A673 (cell line): ENCODE measurements around the gene GALNT2. TPM values are rescaled to one million over a fixed set of nuclear protein-coding genes. Genes with fewer than 3 reads are reported as not detected.

ENCODE experiments used
- BruUV-seq: library from RNA; stranded (reverse); fragments of 400-500 nt; replicated peaks from 2 replicates; lab custom pipeline; 2021; lab: Mats Ljungman, UMichigan
- CTCF ChIA-PET: fragments of 300-600 bp; sonication (Branson Sonifier 250); formaldehyde crosslinking; loops from one replicate; lab custom pipeline; 2022; ENCODE audit warnings: antibody characterized with exemption; lab: Charles Lee
- POLR2A ChIA-PET: fragments of 300-600 bp; sonication (Branson Sonifier 250); formaldehyde crosslinking; loops from one replicate; lab custom pipeline; 2022; ENCODE audit warnings: antibody characterized with exemption; ENCODE audit not compliant: low non-redundant PET; lab: Charles Lee
- DNase-seq: peaks from one replicate; pipeline ENCODE4 v3.0.0-alpha.2; 2015; ENCODE audit warnings: low spot score
- H3K27ac ChIP-seq: fragments of 200-600 bp; sonication (generic); 2 replicates; pipeline ENCODE4 v1.5.1; 2016; ENCODE audit warnings: mixed run types, low read depth, mild to moderate bottlenecking, mixed read lengths, antibody characterized with exemption, low read length; ENCODE audit not compliant: poor library complexity, severe bottlenecking
- H3K27me3 ChIP-seq: fragments of 200-600 bp; sonication (generic); replicated peaks from 2 replicates; pipeline ENCODE4 v1.6.1; 2017; ENCODE audit warnings: mixed run types, low read depth, mild to moderate bottlenecking, mixed read lengths, antibody characterized with exemption, low read length; ENCODE audit not compliant: insufficient read depth, poor library complexity
- H3K36me3 ChIP-seq: fragments of 200-600 bp; sonication (generic); 2 replicates; pipeline ENCODE4 v1.6.1; 2016; ENCODE audit warnings: mixed run types, mild to moderate bottlenecking, mixed read lengths, antibody characterized with exemption, low read length; ENCODE audit not compliant: insufficient read depth, poor library complexity, severe bottlenecking
- H3K4me1 ChIP-seq: fragments of 200-600 bp; sonication (generic); 2 replicates; pipeline ENCODE4 v1.6.1; 2017; ENCODE audit warnings: mixed run types, mild to moderate bottlenecking, mixed read lengths, antibody characterized with exemption, low read length; ENCODE audit not compliant: insufficient read depth, poor library complexity, severe bottlenecking
- H3K4me3 ChIP-seq: fragments of 200-600 bp; sonication (generic); 2 replicates; pipeline ENCODE4 v1.5.1; 2016; ENCODE audit warnings: low read depth, mixed run types, mild to moderate bottlenecking, mixed read lengths, low read length; ENCODE audit not compliant: poor library complexity, severe bottlenecking
- H3K9me3 ChIP-seq: fragments of 200-600 bp; sonication (generic); 2 replicates; pipeline ENCODE4 v1.6.1; 2016; ENCODE audit warnings: mixed run types, low read depth, mild to moderate bottlenecking, mixed read lengths, antibody characterized with exemption, low read length; ENCODE audit not compliant: poor library complexity, severe bottlenecking
- CTCF ChIP-seq: fragments of 300-800, 200-600 bp; sonication (generic); conservative IDR thresholded peaks from 2 replicates; pipeline ENCODE4 v1.5.1; 2017; ENCODE audit warnings: low read depth, mild to moderate bottlenecking, antibody characterized with exemption, low read length, moderate library complexity, mixed read lengths
- EZH2 ChIP-seq: fragments of 200-600 bp; sonication (generic); IDR thresholded peaks from 2 replicates; pipeline ENCODE4 v1.6.1; 2017; ENCODE audit warnings: borderline replicate concordance, low read depth, mild to moderate bottlenecking, mixed read lengths, antibody characterized with exemption, low read length; ENCODE audit not compliant: poor library complexity, severe bottlenecking
- intact Hi-C: fragments of 100-400 bp; cut with micrococcal nuclease; formaldehyde crosslinking; loops from one replicate; pipeline ENCODE4 v1.10.0; 2022; ENCODE audit not compliant: unreplicated experiment
- total RNA-seq: library from RNA; stranded (reverse); gene quantifications from 2 replicates; pipeline ENCODE4 v1.2.3, GENCODE V29; 2021

GALNT2 gene
- total RNA-seq, 1 experiment from 2014 or later = 94.6 TPM

GRCh38 chr1:230110971-230111370, 43.9 kb downstream of the GALNT2 start:
- DNase-seq = no peak
- no peak overlapping the region for H3K4me3 ChIP-seq
- H3K27me3 ChIP-seq = no peaks in the 10 kb centered on the region
- CTCF ChIA-PET = no interaction called here
- no peaks in the 10 kb centered on the region for H3K36me3 ChIP-seq
- intact Hi-C loops = no loop called here
- TF ChIP-seq EZH2 (no peak), CTCF (no peak)
- H3K9me3 ChIP-seq = no peaks in the 10 kb centered on the region
- no TSS peak for BruUV-seq
- POLR2A ChIA-PET = interaction anchor here (0.6 kb wide), 1 partner anchor 179 kb away, joined by 4 read pairs; no protein-coding TSS in a partner anchor
- no peak overlapping the region for H3K27ac ChIP-seq
- H3K4me1 ChIP-seq = peaks cover 30% of the 10 kb centered on the region

GRCh38 chr1:230112131-230112701, 45.2 kb downstream of the GALNT2 start:
- Histone ChIP-seq H3K27ac (no peak overlapping the region), H3K4me3 (no peak overlapping the region), H3K27me3 (no peaks in the 10 kb centered on the region), H3K36me3 (no peaks in the 10 kb centered on the region), H3K9me3 (no peaks in the 10 kb centered on the region), H3K4me1 (peaks cover 22% of the 10 kb centered on the region)
- DNase-seq = no peak
- BruUV-seq = no TSS peak
- intact Hi-C loops = no loop called here
- CTCF ChIA-PET = interaction anchor here (0.6 kb wide), 1 partner anchor 213 kb away, joined by 3 read pairs; no protein-coding TSS in a partner anchor
- POLR2A ChIA-PET = no interaction called here
- TF ChIP-seq CTCF (no peak), EZH2 (no peak)

- POLR2A ChIA-PET = no interaction called here
These were observed 45.7 kb downstream of the GALNT2 start for GRCh38 chr1:230112782-230113181.

More at GRCh38 chr1:230112782-230113181, 45.7 kb downstream of the GALNT2 start:
- H3K36me3 ChIP-seq = no peaks in the 10 kb centered on the region
- no TSS peak for BruUV-seq
- H3K4me1 ChIP-seq = peaks cover 16% of the 10 kb centered on the region
- TF ChIP-seq EZH2 = no peak
- no peak for TF ChIP-seq CTCF
- H3K9me3 ChIP-seq = no peaks in the 10 kb centered on the region
- H3K27ac ChIP-seq = no peak overlapping the region
- no peak for DNase-seq
- intact Hi-C loops = no loop called here
- H3K4me3 ChIP-seq = no peak overlapping the region
- H3K27me3 ChIP-seq = no peaks in the 10 kb centered on the region
- CTCF ChIA-PET = interaction anchor here (0.6 kb wide), 1 partner anchor 213 kb away, joined by 3 read pairs; no protein-coding TSS in a partner anchor
